Measurements from ENCODE around the gene SHOC2.

SHOC2 gene

GRCh38 chr10:110976577-110976976 is 57.2 kb downstream of the SHOC2 start:
- H3F3A ChIP-seq (ENCODE audit: control insufficient read depth, insufficient read depth) = no peaks in the 10 kb centered on the region
- no peak overlapping the region for H3K27ac ChIP-seq (ENCODE audit: low read depth, low read length)
- no peak overlapping the region for H3K4me2 ChIP-seq (ENCODE audit: low read length)
- no peaks in the 10 kb centered on the region for H4K20me1 ChIP-seq (ENCODE audit: control insufficient read depth, insufficient read depth, low read depth, low read length)
- no peaks in the 10 kb centered on the region for H3K27me3 ChIP-seq (ENCODE audit: control insufficient read depth, low read length)
- peaks cover 99% of the 10 kb centered on the region for H3K79me2 ChIP-seq (ENCODE audit: control insufficient read depth, low read length)
- TF ChIP-seq EZH2phosphoT487 (IDR thresholded peaks at IDR 0.05; ENCODE audit: borderline replicate concordance, low read length) (no peak), CTCF (IDR thresholded peaks at IDR 0.05; ENCODE audit: low read depth, low read length, poor library complexity, severe bottlenecking) (no peak)
- H3K9me3 ChIP-seq (ENCODE audit: control insufficient read depth, insufficient read depth, low read length) = peaks cover 13% of the 10 kb centered on the region; the same call in 1 of the 2 replicates
- no peaks in the 10 kb centered on the region for H3K9me2 ChIP-seq (replicated peaks; ENCODE audit: control insufficient read depth, low read length)
- H3K36me3 ChIP-seq (ENCODE audit: control insufficient read depth, low read length) = peaks cover 65% of the 10 kb centered on the region
- H3K4me3 ChIP-seq (ENCODE audit: low read length) = no peak overlapping the region
- peaks cover 14% of the 10 kb centered on the region for H3K4me1 ChIP-seq (ENCODE audit: control insufficient read depth, low read length)

- H3K9me2 ChIP-seq (replicated peaks; ENCODE audit: control insufficient read depth, low read length) = no peaks in the 10 kb centered on the region
- H3K27me3 ChIP-seq (ENCODE audit: control insufficient read depth, low read length) = no peaks in the 10 kb centered on the region
- peaks cover 60% of the 10 kb centered on the region for H3K36me3 ChIP-seq (ENCODE audit: control insufficient read depth, low read length)
- no peak overlapping the region for H3K27ac ChIP-seq (ENCODE audit: low read depth, low read length)
- no peaks in the 10 kb centered on the region for H4K20me1 ChIP-seq (ENCODE audit: control insufficient read depth, insufficient read depth, low read depth, low read length)
- H3K79me2 ChIP-seq (ENCODE audit: control insufficient read depth, low read length) = peaks cover 93% of the 10 kb centered on the region
- no peak overlapping the region for H3K4me3 ChIP-seq (ENCODE audit: low read length)
- peaks cover 9% of the 10 kb centered on the region for H3K4me1 ChIP-seq (ENCODE audit: control insufficient read depth, low read length)
- no peak overlapping the region for H3K4me2 ChIP-seq (ENCODE audit: low read length)
- no peak for TF ChIP-seq EZH2phosphoT487 (IDR thresholded peaks at IDR 0.05; ENCODE audit: borderline replicate concordance, low read length)
- no peak for TF ChIP-seq CTCF (IDR thresholded peaks at IDR 0.05; ENCODE audit: low read depth, low read length, poor library complexity, severe bottlenecking)
- H3K9me3 ChIP-seq (ENCODE audit: control insufficient read depth, insufficient read depth, low read length) = peaks cover 13% of the 10 kb centered on the region; the same call in 1 of the 2 replicates
- H3F3A ChIP-seq (ENCODE audit: control insufficient read depth, insufficient read depth) = no peaks in the 10 kb centered on the region
Measured at GRCh38 chr10:110977662-110978061, 58.3 kb downstream of the SHOC2 start.

GRCh38 chr10:110978204-110978603 is 58.8 kb downstream of the SHOC2 start:
- Histone ChIP-seq H3K4me1 (ENCODE audit: control insufficient read depth, low read length) (peaks cover 5% of the 10 kb centered on the region), H3K9me3 (ENCODE audit: control insufficient read depth, insufficient read depth, low read length) (peaks cover 13% of the 10 kb centered on the region; the same call in 1 of the 2 replicates), H3K36me3 (ENCODE audit: control insufficient read depth, low read length) (peaks cover 58% of the 10 kb centered on the region), H3K79me2 (ENCODE audit: control insufficient read depth, low read length) (peaks cover 93% of the 10 kb centered on the region), H3K9me2 (replicated peaks; ENCODE audit: control insufficient read depth, low read length) (no peaks in the 10 kb centered on the region), H3K4me2 (ENCODE audit: low read length) (no peak overlapping the region), H4K20me1 (ENCODE audit: control insufficient read depth, insufficient read depth, low read depth, low read length) (no peaks in the 10 kb centered on the region), H3K27me3 (ENCODE audit: control insufficient read depth, low read length) (no peaks in the 10 kb centered on the region), H3K27ac (ENCODE audit: low read depth, low read length) (no peak overlapping the region), H3K4me3 (ENCODE audit: low read length) (no peak overlapping the region), H3F3A (ENCODE audit: control insufficient read depth, insufficient read depth) (no peaks in the 10 kb centered on the region)
- TF ChIP-seq CTCF (IDR thresholded peaks at IDR 0.05; ENCODE audit: low read depth, low read length, poor library complexity, severe bottlenecking) (no peak), EZH2phosphoT487 (IDR thresholded peaks at IDR 0.05; ENCODE audit: borderline replicate concordance, low read length) (no peak)
